ENCODE data around the gene SLF2.

- TF ChIP-seq, protein P1, sequence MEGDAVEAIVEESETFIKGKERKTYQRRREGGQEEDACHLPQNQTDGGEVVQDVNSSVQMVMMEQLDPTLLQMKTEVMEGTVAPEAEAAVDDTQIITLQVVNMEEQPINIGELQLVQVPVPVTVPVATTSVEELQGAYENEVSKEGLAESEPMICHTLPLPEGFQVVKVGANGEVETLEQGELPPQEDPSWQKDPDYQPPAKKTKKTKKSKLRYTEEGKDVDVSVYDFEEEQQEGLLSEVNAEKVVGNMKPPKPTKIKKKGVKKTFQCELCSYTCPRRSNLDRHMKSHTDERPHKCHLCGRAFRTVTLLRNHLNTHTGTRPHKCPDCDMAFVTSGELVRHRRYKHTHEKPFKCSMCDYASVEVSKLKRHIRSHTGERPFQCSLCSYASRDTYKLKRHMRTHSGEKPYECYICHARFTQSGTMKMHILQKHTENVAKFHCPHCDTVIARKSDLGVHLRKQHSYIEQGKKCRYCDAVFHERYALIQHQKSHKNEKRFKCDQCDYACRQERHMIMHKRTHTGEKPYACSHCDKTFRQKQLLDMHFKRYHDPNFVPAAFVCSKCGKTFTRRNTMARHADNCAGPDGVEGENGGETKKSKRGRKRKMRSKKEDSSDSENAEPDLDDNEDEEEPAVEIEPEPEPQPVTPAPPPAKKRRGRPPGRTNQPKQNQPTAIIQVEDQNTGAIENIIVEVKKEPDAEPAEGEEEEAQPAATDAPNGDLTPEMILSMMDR (IDR thresholded peaks at IDR 0.05; ENCODE audit: insufficient read depth, low read length): no peak
- TF ChIP-seq POLR2AphosphoS5 (IDR thresholded peaks at IDR 0.05; ENCODE audit: low read depth): no peak
Measured at GRCh38 chr10:100988166-100988565, 75.4 kb downstream of the SLF2 start.
